K562 (cell line): ENCODE data around the gene BAIAP3. TPM values are rescaled to one million over a fixed set of nuclear protein-coding genes. Genes with fewer than 3 reads are reported as not detected.

Experiments
- ATAC-seq: fragments of 200-7000 bp; cut with Tn5 transposase; 3 replicates; pipeline ENCODE4 v1.9.1; 2020; ENCODE audit warnings: moderate library complexity
- BruUV-seq: library from RNA; stranded (reverse); fragments of 400-500 nt; replicated peaks from 2 replicates; lab custom pipeline; 2021; lab: Mats Ljungman, UMichigan
- CTCF ChIA-PET: fragments of 300-600 bp; formaldehyde crosslinking; extraction: SDS; loops from one replicate; lab custom pipeline; 2021; ENCODE audit warnings: low intra/inter-chr PET ratio; lab: Yijun Ruan, JAX
- POLR2A ChIA-PET: fragments of 300-600, 350-650 bp; sonication (Branson Sonifier 250); formaldehyde crosslinking; extraction: SDS; loops from one replicate; lab custom pipeline; 2021; ENCODE audit warnings: antibody characterized with exemption, inconsistent platforms; lab: Yijun Ruan, JAX
- DNase-seq, 4 experiments: peaks; one replicate each; pipeline versions ENCODE4 v3.0.0 to v3.0.0-alpha.2; 2011 to 2018; ENCODE audit warnings: low spot score in 3 of 4, mixed read lengths in 3 of 4; ENCODE audit errors: extremely low read depth in 1 of 4
- FAIRE-seq: peaks from 2 replicates; lab custom pipeline; 2011; peaks lifted over from hg19 to GRCh38; lab: Jason Lieb, UNC
- H2AFZ ChIP-seq: 2 replicates; pipeline ENCODE4 v1.6.0; 2011; ENCODE audit warnings: low read depth, low read length, control low read depth, inconsistent platforms
- H3K27ac ChIP-seq: fragments of 200-600 bp; 3 replicates; pipeline ENCODE4 v1.8.0; 2011; ENCODE audit warnings: low read depth, mild to moderate bottlenecking, control low read depth, inconsistent platforms, low read length, moderate library complexity, mixed read lengths; ENCODE audit errors: extremely low read depth
- H3K27me3 ChIP-seq, 2 experiments: fragments of 300-600 bp in 1 of 2; 2 replicates in 1 of 2; 3 replicates in 1 of 2; pipeline versions ENCODE4 v1.6.0 to v1.8.0; 2011; ENCODE audit warnings: inconsistent platforms in 2 of 2, low read length in 2 of 2, mild to moderate bottlenecking in 1 of 2, mixed read lengths in 1 of 2, moderate library complexity in 1 of 2; ENCODE audit not compliant: control insufficient read depth in 2 of 2, insufficient read depth in 2 of 2
- H3K36me3 ChIP-seq: fragments of 300-600 bp; 3 replicates; pipeline ENCODE4 v1.8.0; 2011; ENCODE audit warnings: mild to moderate bottlenecking, low read length, inconsistent platforms; ENCODE audit not compliant: control insufficient read depth, insufficient read depth
- H3K4me1 ChIP-seq, 2 experiments: fragments of 200-600 bp in 1 of 2; replicated peaks in 1 of 2; 2 replicates in 1 of 2; 3 replicates in 1 of 2; pipeline versions ENCODE4 v1.5.1 to v1.8.0; 2011; ENCODE audit warnings: inconsistent platforms in 2 of 2, low read length in 2 of 2, mild to moderate bottlenecking in 1 of 2, mixed read lengths in 1 of 2, moderate library complexity in 1 of 2; ENCODE audit not compliant: control insufficient read depth in 2 of 2, insufficient read depth in 2 of 2
- H3K4me2 ChIP-seq: 2 replicates; pipeline ENCODE4 v1.6.1; 2011; ENCODE audit warnings: low read length, control low read depth, inconsistent platforms, mixed read lengths; ENCODE audit not compliant: insufficient read depth
- H3K4me3 ChIP-seq: fragments of 200-600 bp; sonication (generic), shearing (Covaris generic); 2 replicates; pipeline ENCODE4 v1.5.1; 2016; ENCODE audit warnings: control low read depth, inconsistent platforms
- H3K79me2 ChIP-seq: fragments of 200-600 bp; 3 replicates; pipeline ENCODE4 v1.8.0; 2011; ENCODE audit warnings: low read length, inconsistent platforms; ENCODE audit not compliant: control insufficient read depth, insufficient read depth
- H3K9ac ChIP-seq, 2 experiments: 2 replicates each; pipeline versions ENCODE4 v1.6.0 to v1.6.1; 2011; ENCODE audit warnings: low read depth in 2 of 2, low read length in 2 of 2, control low read depth in 1 of 2, inconsistent platforms in 1 of 2, mild to moderate bottlenecking in 1 of 2, mixed read lengths in 1 of 2; ENCODE audit not compliant: insufficient read depth in 1 of 2
- H3K9me1 ChIP-seq: one replicate; pipeline ENCODE4 v1.6.0; 2011; ENCODE audit warnings: inconsistent platforms, mild to moderate bottlenecking, low read length, moderate library complexity; ENCODE audit not compliant: control insufficient read depth, insufficient read depth
- H3K9me3 ChIP-seq: replicated peaks from 2 replicates; pipeline ENCODE4 v1.5.1; 2011; ENCODE audit warnings: low read depth, low read length, inconsistent platforms; ENCODE audit not compliant: control insufficient read depth, insufficient read depth
- H4K20me1 ChIP-seq: replicated peaks from 2 replicates; pipeline ENCODE4 v1.6.1; 2011; ENCODE audit warnings: low read length, inconsistent platforms, mixed read lengths; ENCODE audit not compliant: control insufficient read depth, insufficient read depth
- CBFA2T2 ChIP-seq: fragments of 450-650 bp; conservative IDR thresholded peaks from 2 replicates; pipeline ENCODE4 v1.6.1; 2017; ENCODE audit warnings: mild to moderate bottlenecking
- E2F6 ChIP-seq, 2 experiments: IDR thresholded peaks; 2 replicates each; pipeline ENCODE4 v1.6.1; 2011; ENCODE audit warnings: borderline replicate concordance in 1 of 2, control low read depth in 1 of 2, low read depth in 1 of 2, low read length in 1 of 2, mild to moderate bottlenecking in 1 of 2, mixed read lengths in 1 of 2, moderate library complexity in 1 of 2; ENCODE audit not compliant: insufficient read depth in 1 of 2, insufficient read length in 1 of 2, poor library complexity in 1 of 2, severe bottlenecking in 1 of 2; ENCODE audit errors: extremely low read depth in 1 of 2
- EGR1 ChIP-seq: fragments of 450-650 bp; conservative IDR thresholded peaks from 2 replicates; pipeline ENCODE4 v1.6.1; 2017; ENCODE audit warnings: mild to moderate bottlenecking
- HCFC1 ChIP-seq: IDR thresholded peaks from 2 replicates; pipeline ENCODE4 v1.6.1; 2012; ENCODE audit warnings: low read depth, low read length, improper control_type of control experiment
- HDAC3 ChIP-seq: fragments of 450-650 bp; IDR thresholded peaks from 2 replicates; pipeline ENCODE4 v1.6.1; 2018; ENCODE audit warnings: borderline replicate concordance, mild to moderate bottlenecking, moderate library complexity; ENCODE audit not compliant: partially characterized antibody
- HMGN3 ChIP-seq: IDR thresholded peaks from 2 replicates; pipeline ENCODE4 v1.6.1; 2011; ENCODE audit warnings: borderline replicate concordance, low read depth, mild to moderate bottlenecking, mixed read lengths, low read length; ENCODE audit not compliant: insufficient read length; ENCODE audit errors: extremely low read depth
- KLF16 ChIP-seq: IDR thresholded peaks from 2 replicates; pipeline ENCODE4 v1.6.1; 2016; ENCODE audit warnings: antibody characterized with exemption
- MCM2 ChIP-seq: fragments of 450-650 bp; IDR thresholded peaks from 2 replicates; pipeline ENCODE4 v1.6.1; 2017; ENCODE audit warnings: low read depth, mild to moderate bottlenecking
- NCOA6 ChIP-seq: fragments of 450-650 bp; IDR thresholded peaks from 2 replicates; pipeline ENCODE4 v1.6.1; 2017; ENCODE audit warnings: mild to moderate bottlenecking
- NR2C2 ChIP-seq, 2 experiments: fragments of 200-800 bp in 1 of 2; sonication (Bioruptor generic) in 1 of 2; sonication (generic) in 1 of 2; formaldehyde crosslinking in 1 of 2; IDR thresholded peaks; 2 replicates each; pipeline versions ENCODE4 v1.6.1 to v1.8.0; 2016 to 2022; ENCODE audit warnings: mild to moderate bottlenecking in 1 of 2, missing compliant biosample characterization in 1 of 2, missing genetic modification characterization in 1 of 2, missing genetic modification reagents in 1 of 2
- PHTF2 ChIP-seq: fragments of 250-450 bp; sonication (Bioruptor Pico); IDR thresholded peaks from 2 replicates; pipeline ENCODE4 v1.5.0; 2021; ENCODE audit warnings: mild to moderate bottlenecking
- POLR2A ChIP-seq: fragments of 450-650 bp; conservative IDR thresholded peaks from 2 replicates; pipeline ENCODE4 v1.6.1; 2016
- SIRT6 ChIP-seq: IDR thresholded peaks from one replicate; pipeline ENCODE4 v1.6.1; 2012; ENCODE audit warnings: low read depth, mild to moderate bottlenecking, control low read depth, inconsistent platforms, low read length, moderate library complexity
- SIX5 ChIP-seq, 2 experiments: IDR thresholded peaks; 2 replicates each; pipeline ENCODE4 v1.6.1; 2011; ENCODE audit warnings: low read length in 2 of 2, borderline replicate concordance in 1 of 2, low read depth in 1 of 2, mild to moderate bottlenecking in 1 of 2, moderate library complexity in 1 of 2; ENCODE audit not compliant: insufficient read depth in 1 of 2
- TEAD4 ChIP-seq, 2 experiments: sonication (generic) in 1 of 2; formaldehyde crosslinking in 1 of 2; IDR thresholded peaks; 2 replicates each; pipeline versions ENCODE4 v1.6.1 to v1.8.0; 2012 to 2022; ENCODE audit warnings: borderline replicate concordance in 1 of 2, inconsistent platforms in 1 of 2, low read length in 1 of 2, mild to moderate bottlenecking in 1 of 2, missing genetic modification reagents in 1 of 2
- YY1 ChIP-seq, 3 experiments: IDR thresholded peaks; 2 replicates each; pipeline ENCODE4 v1.6.1; 2011; ENCODE audit warnings: low read length in 2 of 3, mild to moderate bottlenecking in 2 of 3, moderate library complexity in 2 of 3, borderline replicate concordance in 1 of 3, control low read depth in 1 of 3, low read depth in 1 of 3; ENCODE audit not compliant: insufficient read depth in 3 of 3, insufficient replicate concordance in 2 of 3, control insufficient read depth in 1 of 3, insufficient read length in 1 of 3; ENCODE audit errors: extremely low read depth in 1 of 3
- ZNF717 ChIP-seq: fragments of 250-450 bp; sonication (Bioruptor Pico); IDR thresholded peaks from 2 replicates; pipeline ENCODE4 v1.5.0; 2021
- WGBS: fragments of 100-300 bp; shearing (Covaris generic); methylation state at CpG from one replicate; pipeline ENCODE4 v1.1.6; 2016; ENCODE audit warnings: low coverage, mixed read lengths; ENCODE audit not compliant: insufficient coverage; ENCODE audit errors: missing lambda C conversion rate; 5-methylcytosine and 5-hydroxymethylcytosine counted together
- in situ Hi-C: fragments of 300-500 bp; cut with MboI; formaldehyde crosslinking; loops from 4 replicates; pipeline ENCODE4 v1.15.0; 2018; ENCODE audit warnings: inconsistent platforms, mixed read lengths
- intact Hi-C: fragments of 100-400 bp; cut with micrococcal nuclease; formaldehyde crosslinking; loops from 2 replicates; pipeline ENCODE4 v1.14.2; 2022
- polyA plus RNA-seq, 8 experiments: library from polyadenylated mRNA; depleted of rRNA in 4 of 8; stranded (reverse) in 5 of 8; unstranded in 3 of 8; fragments of >200 nt; fragmentation: Nextera tagmentation in 2 of 8; fragmentation: Illumina TruSeq in 1 of 8; extraction: Ambion mirVana in 2 of 8; extraction: Trizol in 1 of 8; gene quantifications; 2 replicates each; pipeline versions ENCODE4 v1.2.1 to v1.2.3, GENCODE V29; 2011 to 2014; ENCODE audit warnings: inconsistent platforms in 1 of 8, missing spikeins in 1 of 8
- total RNA-seq, 7 experiments: library from RNA; depleted of rRNA in 6 of 7; stranded (reverse); fragments of >200 nt in 6 of 7; fragmentation: Illumina TruSeq in 2 of 7; extraction: Trizol in 2 of 7; gene quantifications; 2 replicates each; pipeline versions ENCODE4 v1.2.1 to v1.2.3, GENCODE V29; 2011 to 2021; ENCODE audit warnings: low replicate concordance in 1 of 7
- TF ChIP-seq, protein P1 (sequence below): fragments of 450-650 bp; conservative IDR thresholded peaks from 2 replicates; pipeline ENCODE4 v1.6.1; 2016; ENCODE audit warnings: missing genetic modification characterization, low read depth, mild to moderate bottlenecking, control low read depth, missing compliant biosample characterization

The BAIAP3 gene
- total and polyA plus RNA-seq, 9 of the 15 experiments (the other 6 are each of a cell fraction or from before 2014, with no cell fraction given), result 0.03 to 4.5 (median 0.57) TPM; not detected in 1

DNA sequence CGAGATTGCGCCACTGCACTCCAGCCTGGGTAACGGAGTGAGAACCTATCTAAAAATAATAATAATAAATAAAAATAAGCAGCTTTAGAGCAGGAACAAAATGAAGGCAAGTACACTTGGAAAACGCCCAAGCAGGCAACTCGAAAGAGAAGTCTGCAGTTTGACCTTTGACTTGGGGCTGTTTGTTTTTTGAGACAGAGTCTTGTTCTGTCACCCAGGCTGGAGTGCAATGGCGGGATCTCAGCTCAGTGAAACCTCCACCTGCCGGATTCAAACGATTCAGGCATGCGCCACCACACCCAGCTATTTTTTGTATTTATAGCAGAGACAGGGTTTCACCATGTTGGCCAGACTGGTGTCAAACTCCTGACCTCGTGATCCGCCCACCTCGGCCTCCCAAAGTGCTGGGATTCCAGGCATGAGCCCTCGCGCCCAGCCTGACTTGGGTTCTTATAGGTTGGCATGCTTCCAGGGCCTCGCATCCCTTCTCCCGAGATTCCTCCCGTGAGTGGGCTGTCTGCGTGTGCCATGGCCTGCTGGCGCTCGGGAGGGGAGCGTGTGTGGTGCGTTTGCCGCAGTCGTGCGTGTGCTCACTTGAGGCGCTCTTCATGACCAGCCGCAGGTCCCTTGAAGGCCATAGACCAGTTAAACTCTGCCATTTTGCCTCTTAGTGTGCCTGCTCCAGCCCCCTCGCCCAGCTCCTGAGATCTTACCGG lies 42.4 kb upstream of the BAIAP3 start:
- ATAC-seq, result peak; percentile 56
- H3K4me1 ChIP-seq, result peaks cover 21 to 44% of the 10 kb centered on the region in 2 experiments
- no peak overlapping the region for H3K9ac ChIP-seq
- no TSS peak for BruUV-seq
- H3K4me2 ChIP-seq, result peak overlapping the region; percentile 11; the same call in 1 of the 2 replicates
- no peaks in the 10 kb centered on the region for H3K79me2 ChIP-seq
- in situ Hi-C loops (no loop called here), intact Hi-C loops (loop anchor here (10.0 kb wide), 1 partner anchor 54 kb away; no protein-coding TSS in a partner anchor)
- peaks cover 19 to 32% of the 10 kb centered on the region in 2 experiments for H3K27me3 ChIP-seq
- DNase-seq, result peak in 1 of 4 experiments; percentile 66
- peak; percentile 76 for FAIRE-seq
- no peaks in the 10 kb centered on the region for H3K9me1 ChIP-seq
- H3K36me3 ChIP-seq, result no peaks in the 10 kb centered on the region
- peaks cover 2% of the 10 kb centered on the region; the same call in 1 of the 2 replicates for H4K20me1 ChIP-seq
- H3K4me3 ChIP-seq, result no peak overlapping the region
- CTCF ChIA-PET, result no interaction called here
- POLR2A ChIA-PET, result interaction anchor here (1.2 to 1.8 kb wide), 4 partner anchors 11 to 25 kb away, joined by 3 to 6 read pairs (median 4); no protein-coding TSS in a partner anchor
- 46% methylated on average over 28 of the region's 29 CpGs for WGBS
- no peaks in the 10 kb centered on the region for H3K9me3 ChIP-seq
- H2AFZ ChIP-seq, result 0 out of 2 replicates have a peak overlapping the region, but pooled peaks have one; percentile 23
- H3K27ac ChIP-seq, result no peak overlapping the region
- TF ChIP-seq CBFA2T2, result 0 out of 2 replicates have a peak, but pooled peaks have one; percentile 13
- no peak for TF ChIP-seq SIRT6
- peak; percentile 58; the same call in 1 of the 2 replicates for TF ChIP-seq NR2C2 (CRISPR knock-in tag; IDR thresholded peaks at IDR 0.05)
- peak; percentile 79 for TF ChIP-seq NR2C2 (tag; IDR thresholded peaks at IDR 0.05)
- peak in 1 of 2 experiments; percentile 73 for TF ChIP-seq E2F6 (IDR thresholded peaks at IDR 0.05; ENCODE audit: borderline replicate concordance in 1 of 2, extremely low read depth in 1 of 2, insufficient read depth in 1 of 2, insufficient read length in 1 of 2, low read depth in 1 of 2, low read length in 1 of 2, poor library complexity in 1 of 2, severe bottlenecking in 1 of 2)
- no peak for TF ChIP-seq KLF16
- no peak for TF ChIP-seq PHTF2 (CRISPR knock-in tag)
- TF ChIP-seq TEAD4 (IDR thresholded peaks at IDR 0.05; ENCODE audit: low read length), result no peak
- no peak for TF ChIP-seq TEAD4 (CRISPR knock-in tag; IDR thresholded peaks at IDR 0.05; ENCODE audit: borderline replicate concordance)
- TF ChIP-seq, protein P1, sequence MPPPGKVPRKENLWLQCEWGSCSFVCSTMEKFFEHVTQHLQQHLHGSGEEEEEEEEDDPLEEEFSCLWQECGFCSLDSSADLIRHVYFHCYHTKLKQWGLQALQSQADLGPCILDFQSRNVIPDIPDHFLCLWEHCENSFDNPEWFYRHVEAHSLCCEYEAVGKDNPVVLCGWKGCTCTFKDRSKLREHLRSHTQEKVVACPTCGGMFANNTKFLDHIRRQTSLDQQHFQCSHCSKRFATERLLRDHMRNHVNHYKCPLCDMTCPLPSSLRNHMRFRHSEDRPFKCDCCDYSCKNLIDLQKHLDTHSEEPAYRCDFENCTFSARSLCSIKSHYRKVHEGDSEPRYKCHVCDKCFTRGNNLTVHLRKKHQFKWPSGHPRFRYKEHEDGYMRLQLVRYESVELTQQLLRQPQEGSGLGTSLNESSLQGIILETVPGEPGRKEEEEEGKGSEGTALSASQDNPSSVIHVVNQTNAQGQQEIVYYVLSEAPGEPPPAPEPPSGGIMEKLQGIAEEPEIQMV (tag), result no peak
- peak; percentile 31; the same call in 1 of the 2 replicates for TF ChIP-seq EGR1
- TF ChIP-seq HDAC3, result no peak
- no peak for TF ChIP-seq POLR2A
- no peak for TF ChIP-seq MCM2
- TF ChIP-seq ZNF717, result no peak
- TF ChIP-seq YY1 (IDR thresholded peaks at IDR 0.05; ENCODE audit: borderline replicate concordance in 1 of 3, control insufficient read depth in 1 of 3, extremely low read depth in 1 of 3, insufficient read depth in 3 of 3, insufficient read length in 1 of 3, insufficient replicate concordance in 2 of 3, low read depth in 1 of 3, low read length in 2 of 3), result peak in 1 of 3 experiments; percentile 39
- TF ChIP-seq HMGN3, result peak; percentile 16
- no peak for TF ChIP-seq HCFC1
- no peak for TF ChIP-seq SIX5 (IDR thresholded peaks at IDR 0.05; ENCODE audit: borderline replicate concordance in 1 of 2, insufficient read depth in 1 of 2, low read depth in 1 of 2, low read length in 2 of 2)
- no peak for TF ChIP-seq NCOA6
